IPS-18c (cell line): Measurements from ENCODE around the gene PELI3.

Experiments
- H3K4me3 ChIP-seq: 2 replicates; pipeline ENCODE4 v1.7.0; 2013; ENCODE audit warnings: low read depth, mild to moderate bottlenecking, low read length, moderate library complexity; ENCODE audit not compliant: insufficient read depth
- H3K9me3 ChIP-seq: one replicate; pipeline ENCODE4 v1.6.1; 2013; ENCODE audit warnings: mild to moderate bottlenecking, low read length, moderate library complexity; ENCODE audit not compliant: control insufficient read depth, insufficient read depth

Gene PELI3

GRCh38 chr11:66484806-66485380, 18.2 kb downstream of the PELI3 start:
- Histone ChIP-seq H3K4me3 (no peak overlapping the region), H3K9me3 (no peaks in the 10 kb centered on the region)

DNA sequence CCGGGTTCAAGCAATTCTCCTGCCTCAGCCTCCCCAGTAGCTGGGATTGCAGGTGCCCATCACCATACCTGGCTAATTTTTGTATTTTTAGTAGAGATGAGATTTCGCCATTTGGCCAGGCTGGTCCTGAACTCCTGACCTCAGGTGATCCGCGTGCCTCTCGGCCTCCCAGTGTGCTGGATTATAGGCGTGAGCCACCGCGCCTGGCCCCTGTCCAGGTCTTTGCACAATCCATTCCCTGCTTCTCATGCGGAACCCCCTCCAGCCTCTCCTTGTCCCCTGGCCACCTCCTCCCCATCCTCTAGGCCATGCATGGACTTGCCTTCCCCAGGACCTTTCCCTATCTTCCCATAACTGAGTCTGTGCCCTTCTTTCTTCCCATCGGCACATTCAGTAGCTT, 22.3 kb downstream of the PELI3 start:
- no peak overlapping the region for H3K4me3 ChIP-seq
- no peaks in the 10 kb centered on the region for H3K9me3 ChIP-seq

DNA sequence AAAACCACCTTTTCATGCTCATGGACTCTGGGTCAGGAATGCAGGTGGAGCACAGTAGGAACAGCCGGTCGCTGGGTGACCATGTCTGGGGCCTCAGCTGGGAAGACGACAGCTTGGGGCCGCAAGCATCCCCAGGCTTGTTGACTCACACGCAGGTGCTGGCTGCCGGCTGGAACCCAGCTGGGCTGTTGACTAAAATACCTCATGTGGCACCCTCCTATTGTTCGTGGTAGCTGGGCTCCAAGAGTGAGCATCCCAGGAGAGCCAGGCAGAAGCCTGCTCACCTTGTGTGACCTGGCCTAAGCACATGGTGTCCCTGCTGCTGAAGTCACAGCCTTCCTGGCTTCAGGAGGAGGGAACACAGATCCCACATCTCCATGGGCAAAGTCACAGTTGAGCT, 22.9 kb downstream of the PELI3 start:
- Histone ChIP-seq H3K4me3 (no peak overlapping the region), H3K9me3 (no peaks in the 10 kb centered on the region)

GRCh38 chr11:66491315-66491935, 24.7 kb downstream of the PELI3 start:
- H3K4me3 ChIP-seq = no peak overlapping the region
- H3K9me3 ChIP-seq = no peaks in the 10 kb centered on the region

DNA sequence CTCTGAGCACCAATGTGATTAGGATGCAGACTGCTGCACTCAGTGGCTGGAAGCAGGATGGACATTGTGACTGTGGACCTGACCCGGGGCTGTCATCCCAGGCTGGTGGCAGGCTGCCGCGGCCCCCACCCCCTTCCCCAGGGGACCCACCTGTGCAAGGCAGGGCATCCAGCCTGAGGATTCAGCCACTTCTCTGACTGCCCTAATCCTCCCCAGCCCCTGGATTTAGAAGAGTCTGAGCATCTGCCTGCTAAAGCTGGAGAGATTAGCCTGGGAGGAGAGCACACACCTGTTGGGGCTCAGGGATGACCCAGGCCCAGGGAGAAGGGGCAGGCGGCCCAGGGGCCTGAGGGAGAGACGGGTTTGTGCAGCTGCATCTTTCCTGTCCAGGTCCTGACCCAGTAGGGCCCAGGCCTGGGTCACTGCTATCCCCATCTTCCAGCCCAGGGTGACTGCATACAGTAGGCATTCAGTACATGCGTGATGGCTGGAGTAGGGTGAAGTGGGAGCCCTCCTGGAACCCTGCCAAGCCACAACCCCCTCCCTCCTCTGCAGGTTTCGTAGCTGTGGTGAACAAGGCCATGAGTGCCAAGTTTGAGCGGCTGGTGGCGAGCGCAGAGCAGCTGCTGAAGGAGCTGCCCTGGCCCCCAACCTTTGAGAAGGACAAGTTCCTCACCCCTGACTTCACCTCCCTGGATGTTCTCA, 25.6 kb downstream of the PELI3 start:
- Histone ChIP-seq H3K9me3 (no peaks in the 10 kb centered on the region), H3K4me3 (no peak overlapping the region)

DNA sequence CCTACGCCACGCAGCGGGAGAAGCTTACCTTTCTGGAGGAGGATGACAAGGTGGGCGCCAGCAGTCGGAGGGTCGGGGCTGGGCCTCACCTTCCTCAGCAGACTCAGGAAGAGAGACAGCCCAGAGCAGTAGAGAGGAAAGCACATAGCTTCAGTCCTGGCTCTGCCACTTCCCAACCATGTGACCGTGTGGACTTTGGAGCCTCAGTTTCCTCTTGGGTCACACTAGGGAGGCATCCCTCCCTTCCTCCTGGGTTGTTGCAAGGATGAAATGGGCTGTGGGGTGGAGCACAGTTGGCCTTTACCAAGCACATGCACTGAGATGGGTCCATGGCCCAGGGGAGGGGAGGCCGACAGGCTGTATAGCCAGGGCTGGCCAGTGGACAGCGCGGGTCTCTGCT, 26.4 kb downstream of the PELI3 start:
- no peak overlapping the region for H3K4me3 ChIP-seq
- no peaks in the 10 kb centered on the region for H3K9me3 ChIP-seq

DNA sequence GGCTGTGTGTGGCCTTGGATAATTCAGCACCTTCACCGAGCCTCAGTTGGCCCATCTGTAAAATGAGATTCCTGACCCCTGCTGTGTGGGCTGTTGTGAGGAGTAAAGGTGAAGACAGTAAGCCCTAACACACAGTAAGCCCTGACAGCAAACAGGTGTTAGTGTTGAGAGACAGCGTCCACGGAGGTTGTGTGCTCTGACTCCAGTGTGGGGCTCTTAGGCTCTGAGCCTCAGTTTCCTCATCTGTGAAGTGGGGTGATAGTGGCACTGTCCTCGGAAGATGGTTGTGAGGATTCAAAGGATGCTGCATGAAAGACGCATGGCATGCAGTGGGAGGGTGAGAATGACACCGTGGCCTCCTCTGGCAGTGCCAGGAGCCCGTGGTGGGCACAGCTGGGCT, 27.8 kb downstream of the PELI3 start:
- Histone ChIP-seq H3K4me3 (no peak overlapping the region), H3K9me3 (no peaks in the 10 kb centered on the region)

DNA sequence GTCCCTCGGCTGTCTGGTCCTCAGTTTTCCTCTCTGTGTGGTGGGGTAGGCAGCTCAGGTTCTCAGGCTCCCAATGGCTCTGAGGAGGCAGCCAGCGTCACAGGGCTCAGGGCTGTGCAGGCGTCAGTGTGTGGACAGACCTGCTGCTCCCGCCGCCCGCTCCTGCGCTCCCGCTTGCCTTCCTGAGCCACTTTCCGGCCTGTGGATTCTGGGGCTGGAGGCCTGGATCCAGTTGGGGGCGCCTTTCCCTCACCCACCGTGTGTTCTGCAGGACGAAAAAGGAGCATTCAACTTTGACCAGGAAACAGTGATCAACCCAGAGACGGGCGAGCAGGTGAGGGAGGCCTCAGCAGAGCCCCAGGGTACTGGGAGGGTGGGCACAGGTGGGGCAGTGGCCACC, 28.2 kb downstream of the PELI3 start:
- H3K4me3 ChIP-seq = no peak overlapping the region
- no peaks in the 10 kb centered on the region for H3K9me3 ChIP-seq

DNA sequence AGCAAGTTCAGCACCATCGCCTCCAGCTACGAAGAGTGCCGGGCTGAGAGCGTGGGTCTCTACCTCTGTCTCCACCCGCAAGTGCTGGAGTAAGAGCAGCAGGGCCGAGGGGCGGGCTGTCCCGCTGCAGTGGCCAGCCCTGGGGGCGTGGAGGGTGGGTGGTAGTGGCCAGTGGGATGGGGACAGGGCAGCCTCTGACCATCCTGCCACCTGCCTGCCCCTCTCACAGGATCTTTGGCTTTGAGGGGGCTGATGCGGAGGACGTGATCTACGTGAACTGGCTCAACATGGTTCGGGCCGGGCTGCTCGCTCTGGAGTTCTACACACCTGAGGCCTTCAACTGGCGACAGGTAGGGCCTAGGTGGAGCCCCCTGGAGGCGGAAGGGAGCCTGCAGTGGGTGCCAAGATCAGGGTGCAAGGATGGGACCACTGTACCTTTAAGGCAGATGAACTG, 28.7 kb downstream of the PELI3 start:
- H3K9me3 ChIP-seq = no peaks in the 10 kb centered on the region
- H3K4me3 ChIP-seq = no peak overlapping the region

DNA sequence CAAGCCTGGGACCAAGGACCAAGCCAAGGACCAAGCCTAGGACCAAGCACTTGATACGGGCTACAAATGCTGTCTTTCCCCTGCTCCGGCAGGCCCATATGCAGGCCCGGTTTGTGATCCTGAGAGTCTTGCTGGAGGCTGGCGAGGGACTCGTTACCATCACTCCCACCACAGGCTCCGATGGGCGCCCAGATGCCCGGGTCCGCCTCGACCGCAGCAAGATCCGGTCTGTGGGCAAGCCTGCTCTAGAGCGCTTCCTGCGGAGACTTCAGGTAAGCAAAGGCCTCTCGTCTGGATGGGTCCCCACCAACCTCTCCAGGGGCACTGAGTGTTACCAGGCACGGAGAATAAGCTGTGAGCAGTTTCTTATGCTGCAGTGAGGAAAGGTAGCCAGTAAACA, 30.5 kb downstream of the PELI3 start:
- Histone ChIP-seq H3K4me3 (no peak overlapping the region), H3K9me3 (no peaks in the 10 kb centered on the region)

- H3K9me3 ChIP-seq = no peaks in the 10 kb centered on the region
These were observed 31.8 kb downstream of the PELI3 start for GRCh38 chr11:66498506-66498905.

DNA sequence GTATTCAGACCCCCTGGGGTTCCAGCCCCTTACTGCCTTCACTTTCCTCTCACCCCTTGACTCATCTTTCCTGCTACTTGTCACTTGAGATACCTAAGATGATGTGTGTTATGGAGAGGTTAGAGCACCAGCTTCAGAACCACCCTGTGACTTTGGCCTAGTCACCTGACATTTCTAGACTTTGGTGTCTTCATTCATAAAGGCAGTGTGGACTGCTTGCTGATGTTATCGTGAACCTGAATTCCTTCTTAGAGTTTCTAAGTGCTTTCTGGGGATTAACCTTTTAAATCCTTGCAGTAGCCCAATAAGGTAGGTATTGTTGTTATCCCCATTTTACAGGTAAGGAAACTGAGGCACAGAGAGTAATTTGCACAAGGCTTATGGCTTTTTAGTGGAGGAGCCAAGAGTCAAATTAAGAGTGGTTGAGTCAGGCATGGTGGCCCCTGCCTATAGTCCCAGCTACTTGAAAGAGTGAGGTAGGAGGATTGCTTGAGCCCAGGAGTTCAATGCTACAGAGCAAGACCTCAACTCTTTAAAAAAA, 38.6 kb downstream of the PELI3 start:
- H3K4me3 ChIP-seq = no peak overlapping the region
- peaks cover 5% of the 10 kb centered on the region for H3K9me3 ChIP-seq

More at GRCh38 chr11:66498506-66498905, 31.8 kb downstream of the PELI3 start:
- H3K4me3 ChIP-seq = no peak overlapping the region

DNA sequence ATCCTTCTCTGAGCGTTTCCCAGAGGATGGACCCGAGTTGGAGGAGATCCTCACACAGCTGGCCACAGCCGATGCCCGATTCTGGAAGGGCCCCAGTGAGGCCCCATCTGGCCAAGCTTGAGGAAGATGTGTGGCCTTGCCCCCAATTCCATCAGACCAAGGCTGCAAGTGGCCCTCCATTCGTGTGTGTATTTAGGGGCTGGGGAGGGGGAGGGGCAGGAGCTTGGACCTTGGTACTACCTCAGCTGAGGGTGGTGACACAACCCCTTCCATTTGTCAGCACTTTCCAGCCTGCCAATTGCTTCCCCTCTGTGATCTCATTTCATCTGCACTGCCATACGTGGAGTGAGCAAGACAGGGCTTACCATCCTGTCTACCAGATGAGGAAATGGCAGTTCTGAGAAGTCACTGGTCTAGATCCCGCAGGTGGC, 42.4 kb downstream of the PELI3 start:
- Histone ChIP-seq H3K4me3 (no peak overlapping the region), H3K9me3 (peaks cover 5% of the 10 kb centered on the region)

DNA sequence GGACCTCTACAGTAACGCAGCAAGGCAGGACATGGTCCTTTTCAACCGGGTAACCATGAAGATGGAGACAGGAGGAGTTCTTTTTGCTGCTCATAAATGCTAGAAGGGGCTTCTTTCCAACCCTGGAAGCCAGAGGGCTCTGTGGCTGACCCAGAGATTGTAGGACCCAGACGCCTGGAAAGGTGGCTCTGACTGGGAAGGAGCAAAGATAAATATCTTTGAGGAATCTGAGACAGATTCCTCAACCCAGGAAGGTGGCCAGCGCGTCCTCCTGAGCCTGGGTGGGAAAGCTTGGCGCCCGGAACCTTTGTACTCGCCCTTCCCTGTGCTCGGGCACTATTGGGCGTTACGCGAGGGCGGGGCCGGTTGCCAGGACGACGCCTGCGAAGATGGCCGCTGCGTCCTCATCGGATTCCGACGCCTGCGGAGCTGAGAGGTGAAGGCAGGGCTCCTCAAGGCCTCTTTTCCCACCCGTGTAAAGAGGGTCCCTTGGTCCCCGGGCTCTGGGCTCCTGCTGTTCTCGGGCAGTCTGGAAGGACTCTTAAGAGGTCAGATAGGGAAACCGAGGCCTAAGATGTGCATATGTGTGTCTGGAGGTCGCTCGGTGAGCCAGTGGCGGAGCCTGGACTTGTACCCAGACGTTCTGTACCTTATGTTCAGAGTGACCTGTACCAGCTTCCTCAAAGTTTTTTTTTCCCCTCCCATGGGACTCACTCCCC, 43.7 kb downstream of the PELI3 start, which contains the start of gene BBS1:
Gene BBS1, plus strand, starts transcription at position 365 of the 719 bp plus-strand sequence. Its CDS starts 25 bp downstream, at position 390.
- Histone ChIP-seq H3K9me3 (peaks cover 5% of the 10 kb centered on the region), H3K4me3 (peak within 1 kb of the TSS; percentile 91)

DNA sequence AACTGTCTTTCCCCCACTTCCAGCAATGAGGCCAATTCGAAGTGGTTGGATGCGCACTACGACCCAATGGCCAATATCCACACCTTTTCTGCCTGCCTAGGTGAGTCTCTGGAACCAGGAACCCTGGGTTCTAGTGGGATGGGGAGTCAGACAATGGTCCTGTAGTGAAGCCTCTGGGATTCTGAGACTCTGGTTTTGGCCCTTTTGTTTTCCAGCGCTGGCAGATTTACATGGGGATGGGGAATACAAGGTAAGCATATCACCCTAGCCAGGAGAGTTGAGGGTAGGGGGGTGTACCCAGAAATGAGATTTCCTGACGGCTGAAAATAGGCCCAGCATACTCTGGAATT, 44.3 kb downstream of the PELI3 start:
- peaks cover 5% of the 10 kb centered on the region for H3K9me3 ChIP-seq
- peak overlapping the region; percentile 91 for H3K4me3 ChIP-seq

- Histone ChIP-seq H3K9me3 (no peaks in the 10 kb centered on the region), H3K4me3 (no peak overlapping the region)
These were observed 56.9 kb downstream of the PELI3 start for GRCh38 chr11:66523611-66524010.

DNA sequence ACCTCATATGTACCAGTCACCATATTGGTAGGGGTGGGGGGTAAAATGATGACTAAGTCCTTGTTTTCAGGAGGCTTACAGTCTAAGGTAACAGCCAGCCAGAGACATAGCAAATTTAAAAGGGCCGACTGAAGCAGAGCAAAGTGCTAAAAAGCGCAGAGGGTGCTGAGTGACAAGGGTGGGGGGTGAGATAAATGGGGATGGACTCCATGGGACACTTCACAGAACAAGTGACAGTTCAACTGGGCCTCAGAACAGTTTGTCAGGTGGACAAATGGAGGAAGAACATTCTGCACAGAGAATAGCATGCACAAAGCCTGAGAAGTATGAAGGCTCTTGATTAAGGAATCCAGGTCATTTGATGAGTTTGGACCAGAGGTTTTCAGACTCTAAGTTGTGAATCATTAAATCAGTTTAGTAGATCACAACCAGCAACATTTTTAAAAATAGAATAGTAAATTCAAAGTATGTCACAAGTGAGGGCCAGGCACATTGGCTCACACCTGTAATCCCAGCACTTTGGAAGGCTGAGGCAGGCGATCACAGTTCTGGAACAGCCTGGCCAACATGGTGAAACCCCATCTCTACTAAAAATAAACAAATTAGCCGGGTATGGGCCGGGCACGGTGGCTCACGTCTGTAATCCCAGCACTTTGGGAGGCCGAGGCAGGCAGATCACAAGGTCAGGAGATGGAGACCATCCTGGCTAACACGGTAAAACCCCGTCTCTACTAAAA, 57.8 kb downstream of the PELI3 start:
- Histone ChIP-seq H3K4me3 (no peak overlapping the region), H3K9me3 (no peaks in the 10 kb centered on the region)
